CD4-positive, alpha-beta T cell treated with Interferon gamma for 1 hour (primary cell): Measurements from ENCODE around the gene NRXN3.

Experiments
- DNase-seq: peaks from one replicate; pipeline ENCODE4 v3.0.0-alpha.2; 2020

Gene NRXN3

GRCh38 chr14:79332504-79333197 is 1162.5 kb downstream of the NRXN3 start:
- no peak for DNase-seq

GRCh38 chr14:79333198-79333546 is 1163.0 kb downstream of the NRXN3 start:
- DNase-seq: no peak

DNA sequence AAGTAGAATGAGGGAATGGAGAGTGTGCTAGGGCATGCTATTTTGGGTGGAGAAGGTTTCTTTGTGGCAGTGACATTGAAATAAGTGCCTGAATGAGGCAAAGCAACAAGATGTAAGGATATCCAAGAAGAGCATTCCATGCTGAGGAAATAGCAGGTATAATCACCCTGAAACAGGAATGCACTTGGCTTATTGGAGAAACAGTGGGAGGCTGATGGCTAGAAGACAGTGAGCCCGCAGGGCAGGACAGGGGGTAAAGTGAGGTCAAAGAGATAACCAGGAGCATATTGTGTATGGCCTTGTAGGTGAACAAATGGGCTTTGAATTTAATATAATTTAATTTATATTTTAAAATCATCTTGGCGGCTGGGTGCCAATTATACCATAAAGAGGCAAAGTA is 1164.1 kb downstream of the NRXN3 start:
- DNase-seq: no peak

DNA sequence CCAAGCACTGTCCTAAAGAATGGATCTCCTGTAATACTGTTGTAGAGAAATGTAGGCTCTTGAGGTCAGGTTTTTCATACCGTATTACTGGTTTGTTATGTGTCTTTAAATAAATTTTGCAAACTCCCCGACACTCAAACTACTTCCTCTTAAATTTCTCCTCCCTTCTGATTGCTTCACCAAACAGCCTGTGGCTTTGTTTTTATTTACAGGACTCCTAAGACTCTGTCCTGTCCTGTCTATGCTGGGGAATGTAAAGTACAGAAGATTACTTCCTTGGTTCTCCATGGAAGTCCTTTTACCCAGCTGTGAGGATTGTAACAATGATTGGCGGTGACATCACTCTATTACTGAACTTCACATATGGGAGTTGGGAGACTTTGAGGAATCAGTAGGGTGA is 1167.6 kb downstream of the NRXN3 start:
- no peak for DNase-seq

DNA sequence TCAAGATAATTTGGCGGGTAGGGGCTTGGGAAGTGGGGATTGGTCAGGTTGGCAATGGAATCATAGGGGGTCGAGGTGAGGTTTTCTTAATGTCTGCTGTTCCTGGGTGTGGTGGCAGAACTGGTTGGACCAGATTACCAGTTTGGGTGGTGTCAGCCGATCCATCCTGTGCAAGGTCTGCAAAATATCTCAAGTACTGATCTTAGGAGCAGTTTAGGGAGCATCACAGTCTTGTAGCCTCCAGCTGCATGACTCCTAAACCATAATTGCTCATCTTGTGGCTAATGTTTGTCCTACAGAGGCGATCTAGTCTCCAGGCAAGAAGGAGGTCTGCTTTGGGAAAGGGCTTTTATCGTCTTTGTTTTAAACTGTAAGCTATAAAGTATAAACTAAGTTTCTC is 1172.8 kb downstream of the NRXN3 start:
- DNase-seq: no peak

GRCh38 chr14:79351011-79351410 is 1180.8 kb downstream of the NRXN3 start:
- no peak for DNase-seq

- DNase-seq: no peak
Observed at GRCh38 chr14:79352076-79352630, 1182.0 kb downstream of the NRXN3 start.

GRCh38 chr14:79354336-79354735 is 1184.2 kb downstream of the NRXN3 start:
- no peak for DNase-seq

- DNase-seq: no peak
Observed at GRCh38 chr14:79356040-79356439, 1185.9 kb downstream of the NRXN3 start.

DNA sequence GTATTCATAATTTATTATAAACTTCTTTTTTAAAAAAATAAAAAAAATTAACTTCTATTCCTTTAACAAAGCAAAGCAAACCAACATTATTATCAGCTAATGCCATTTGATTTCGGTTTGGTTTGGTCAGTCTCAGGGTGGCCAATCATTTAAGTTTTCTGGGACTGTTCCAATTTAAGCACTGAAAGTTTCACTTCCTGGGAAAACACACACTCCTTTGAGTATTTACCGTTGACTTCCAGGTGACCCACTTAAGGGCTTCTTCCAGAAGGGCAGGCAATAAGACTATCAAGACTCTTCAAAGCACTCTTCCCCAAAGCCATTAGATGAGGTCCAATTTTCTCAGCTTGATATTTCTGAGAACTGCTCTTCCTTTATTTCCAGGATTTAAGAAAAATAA is 1187.1 kb downstream of the NRXN3 start:
- DNase-seq: no peak

DNA sequence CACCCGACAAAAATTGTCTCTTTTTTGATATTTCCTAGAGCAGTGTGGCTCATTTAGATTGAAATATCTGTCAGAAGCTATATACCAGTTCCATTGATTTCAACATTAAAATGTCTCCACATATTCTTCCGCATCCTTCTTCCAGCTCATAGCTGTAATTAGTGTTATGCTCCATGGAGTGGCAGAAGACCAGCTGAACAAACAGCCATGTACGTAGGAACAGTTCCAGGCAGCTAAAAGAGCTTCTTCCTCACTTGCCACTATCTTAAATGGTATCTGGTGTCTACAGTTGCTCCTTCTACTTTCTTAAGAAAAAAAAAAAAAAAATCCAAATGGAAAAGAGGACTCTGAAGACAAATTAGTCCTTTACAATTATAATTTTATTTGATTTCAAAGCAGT is 1193.1 kb downstream of the NRXN3 start:
- no peak for DNase-seq

GRCh38 chr14:79369359-79370332 is 1199.5 kb downstream of the NRXN3 start:
- no peak for DNase-seq

DNA sequence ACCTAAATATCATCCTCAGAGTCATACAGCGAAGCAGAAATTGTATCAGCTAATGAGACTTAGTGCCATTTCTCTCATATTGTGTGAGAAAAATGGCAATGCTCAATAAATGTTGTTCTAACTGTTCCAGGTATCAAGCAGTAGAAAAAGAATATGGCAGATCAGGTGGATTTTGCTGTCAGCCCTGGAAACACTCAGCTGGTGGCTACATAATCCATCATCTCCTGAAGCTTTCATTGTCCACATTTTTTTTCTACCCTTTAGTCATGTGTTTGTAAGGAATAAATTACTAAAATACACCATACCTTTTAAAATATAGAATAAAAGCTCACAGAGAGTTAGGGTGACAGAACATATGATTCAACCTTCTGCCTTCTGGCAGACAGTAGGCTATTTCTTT is 1200.8 kb downstream of the NRXN3 start:
- DNase-seq: no peak

GRCh38 chr14:79373451-79373850 is 1203.3 kb downstream of the NRXN3 start:
- no peak for DNase-seq

- no peak for DNase-seq
Observed at GRCh38 chr14:79375356-79375755, 1205.2 kb downstream of the NRXN3 start.

GRCh38 chr14:79376557-79376956 is 1206.4 kb downstream of the NRXN3 start:
- DNase-seq: no peak

DNA sequence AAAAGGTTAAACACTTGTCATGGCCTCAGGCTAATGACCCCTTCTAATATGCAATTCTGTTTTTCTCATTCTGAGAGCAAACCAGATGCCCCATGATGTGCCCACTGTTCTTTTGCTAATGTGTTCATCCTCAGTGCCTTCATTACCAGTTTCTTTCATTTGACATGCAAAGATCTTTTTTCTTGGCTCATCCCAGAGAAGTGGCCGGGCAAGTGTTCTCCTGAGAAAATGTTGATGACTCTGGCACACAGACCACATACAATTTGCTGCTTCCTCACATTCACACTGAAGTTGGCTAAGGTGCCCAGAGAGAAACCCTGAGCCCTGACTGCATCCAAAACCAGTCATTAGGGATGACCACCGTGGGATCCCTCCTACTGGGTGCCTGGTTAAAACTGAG is 1207.8 kb downstream of the NRXN3 start:
- no peak for DNase-seq

GRCh38 chr14:79379266-79379665 is 1209.1 kb downstream of the NRXN3 start:
- DNase-seq: no peak

DNA sequence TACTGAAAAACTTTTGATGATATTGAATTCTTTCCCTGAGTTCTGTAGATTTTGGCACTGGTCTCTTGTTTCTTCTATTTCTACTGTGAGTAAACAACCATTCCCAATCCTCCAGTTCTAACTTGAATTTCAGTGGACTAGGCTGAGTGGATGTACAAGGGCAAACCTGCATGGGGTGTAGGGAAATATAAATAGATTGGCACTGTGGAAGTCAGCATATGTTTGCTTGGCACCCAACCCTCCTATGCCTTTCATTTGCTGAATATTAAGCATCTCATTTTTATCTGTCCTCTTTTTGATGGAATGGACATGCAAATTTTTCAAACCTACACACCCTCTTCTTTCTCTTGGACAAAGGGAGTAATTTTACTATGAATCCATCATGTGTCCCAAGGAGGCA is 1212.9 kb downstream of the NRXN3 start:
- no peak for DNase-seq

DNA sequence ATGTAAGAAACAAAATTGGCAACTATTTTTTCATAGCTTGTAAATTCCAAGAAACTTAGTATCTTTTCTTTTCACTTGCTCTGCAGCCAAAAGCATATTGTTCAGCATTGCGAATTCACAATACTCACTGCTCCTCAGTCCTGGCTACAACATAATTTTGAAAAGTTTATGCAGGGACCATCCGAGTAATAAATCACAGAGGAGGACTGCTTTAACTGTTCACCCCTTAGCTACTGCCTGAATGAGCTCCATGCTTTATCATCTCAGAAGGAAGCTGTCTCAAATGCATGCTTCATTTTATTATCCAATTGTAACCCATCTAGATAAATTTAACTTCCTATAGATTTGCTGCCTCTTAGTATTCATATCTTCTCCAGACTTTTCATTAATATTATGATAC is 1213.3 kb downstream of the NRXN3 start:
- DNase-seq: no peak

GRCh38 chr14:79395061-79395460 is 1224.9 kb downstream of the NRXN3 start:
- no peak for DNase-seq

DNA sequence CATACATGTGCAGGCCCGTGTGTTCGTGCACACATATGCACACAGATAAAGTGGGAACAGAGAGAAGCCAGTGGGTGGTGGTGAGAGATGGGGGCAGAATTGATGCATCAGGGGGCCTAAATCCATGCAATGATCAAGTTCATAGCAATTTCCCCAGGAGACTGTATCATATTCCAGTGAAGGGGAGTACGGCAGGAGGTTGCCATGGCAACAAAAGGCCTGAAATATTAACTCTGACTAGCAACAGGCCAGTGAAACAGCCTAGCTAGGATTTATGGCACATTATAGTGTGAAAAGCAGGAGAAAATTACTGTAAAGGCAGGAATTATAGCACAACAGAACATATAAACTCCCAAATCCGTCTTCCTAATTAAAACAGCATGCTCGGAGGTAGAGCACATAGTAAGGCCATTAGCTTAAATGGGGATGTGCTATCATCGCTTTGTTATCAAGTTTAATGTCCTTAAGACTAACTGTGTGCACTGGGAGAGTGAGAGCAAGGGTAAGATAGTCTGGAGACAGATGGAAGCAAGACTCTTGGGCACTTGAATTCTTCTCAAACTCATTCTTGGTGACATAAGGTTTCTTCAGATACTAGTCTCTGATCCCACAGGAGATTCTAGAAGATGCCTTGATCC is 1234.8 kb downstream of the NRXN3 start:
- DNase-seq: no peak

GRCh38 chr14:79405512-79405910 is 1235.3 kb downstream of the NRXN3 start:
- DNase-seq: no peak

- DNase-seq: no peak
Observed at GRCh38 chr14:79407572-79407971, 1237.4 kb downstream of the NRXN3 start.
